Hepatocyte (in vitro differentiated cells): ENCODE measurements around the gene CT45A2. TPM values are rescaled to one million over a fixed set of nuclear protein-coding genes. Genes with fewer than 3 reads are reported as not detected.
"Not testable (repeated sequence)": the region's sequence is repeated elsewhere in the genome, so short reads cannot be mapped to it uniquely, and the experiment has no call there.

Experiments
- DNase-seq: peaks from one replicate; pipeline ENCODE4 v3.0.0-alpha.2; 2016; ENCODE audit warnings: low spot score
- H2AFZ ChIP-seq: fragments of 200-600 bp; sonication (generic); 2 replicates; pipeline ENCODE4 v1.6.0; 2016; ENCODE audit warnings: antibody characterized with exemption, mild to moderate bottlenecking
- H3K27ac ChIP-seq: fragments of 200-600 bp; sonication (generic); 2 replicates; pipeline ENCODE4 v1.5.1; 2016; ENCODE audit warnings: mild to moderate bottlenecking
- H3K27me3 ChIP-seq: fragments of 200-600 bp; sonication (generic); 2 replicates; pipeline ENCODE4 v1.6.1; 2016
- H3K36me3 ChIP-seq: fragments of 200-600 bp; sonication (generic); replicated peaks from 2 replicates; pipeline ENCODE4 v1.5.1; 2016; ENCODE audit warnings: low read depth; ENCODE audit not compliant: insufficient read depth
- H3K4me1 ChIP-seq: fragments of 200-600 bp; sonication (generic); 2 replicates; pipeline ENCODE4 v1.5.1; 2016; ENCODE audit warnings: mild to moderate bottlenecking, moderate library complexity; ENCODE audit not compliant: insufficient read depth
- H3K4me2 ChIP-seq: fragments of 200-600 bp; sonication (generic); 2 replicates; pipeline ENCODE4 v1.6.0; 2016
- H3K4me3 ChIP-seq: fragments of 200-600 bp; sonication (generic); 2 replicates; pipeline ENCODE4 v1.5.1; 2016; ENCODE audit warnings: mild to moderate bottlenecking
- H3K79me2 ChIP-seq: fragments of 200-600 bp; sonication (generic); 2 replicates; pipeline ENCODE4 v1.6.0; 2017; ENCODE audit warnings: mild to moderate bottlenecking
- H3K9me2 ChIP-seq: fragments of 200-600 bp; sonication (generic); replicated peaks from 2 replicates; pipeline ENCODE4 v1.6.0; 2017; ENCODE audit warnings: mild to moderate bottlenecking; ENCODE audit not compliant: insufficient read depth
- H3K9me3 ChIP-seq: fragments of 200-600 bp; sonication (generic); 2 replicates; pipeline ENCODE4 v1.5.1; 2016; ENCODE audit warnings: low read depth, mild to moderate bottlenecking
- H4K20me1 ChIP-seq: fragments of 200-600 bp; sonication (generic); 2 replicates; pipeline ENCODE4 v1.6.0; 2016; ENCODE audit warnings: mild to moderate bottlenecking; ENCODE audit not compliant: insufficient read depth, poor library complexity, severe bottlenecking
- WGBS: methylation state at CpG from one replicate; pipeline ENCODE4 v1.1.6; 2016; ENCODE audit warnings: low lambda C conversion rate; ENCODE audit errors: missing lambda C conversion rate; 5-methylcytosine and 5-hydroxymethylcytosine counted together
- polyA plus RNA-seq: library from polyadenylated mRNA; unstranded; fragments of >200 nt; fragmentation: Nextera tagmentation; extraction: Ambion mirVana; gene quantifications from 2 replicates; pipeline ENCODE4 v1.2.1, GENCODE V29; 2016
- total RNA-seq: library from RNA; depleted of rRNA; stranded (reverse); fragments of >200 nt; gene quantifications from 2 replicates; pipeline ENCODE4 v1.2.3, GENCODE V29; 2014

The CT45A2 gene, protein sequence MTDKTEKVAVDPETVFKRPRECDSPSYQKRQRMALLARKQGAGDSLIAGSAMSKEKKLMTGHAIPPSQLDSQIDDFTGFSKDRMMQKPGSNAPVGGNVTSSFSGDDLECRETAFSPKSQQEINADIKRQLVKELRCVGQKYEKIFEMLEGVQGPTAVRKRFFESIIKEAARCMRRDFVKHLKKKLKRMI
- total RNA-seq, result not detected in 2 replicates
- polyA plus RNA-seq, result not detected in 2 replicates

DNA sequence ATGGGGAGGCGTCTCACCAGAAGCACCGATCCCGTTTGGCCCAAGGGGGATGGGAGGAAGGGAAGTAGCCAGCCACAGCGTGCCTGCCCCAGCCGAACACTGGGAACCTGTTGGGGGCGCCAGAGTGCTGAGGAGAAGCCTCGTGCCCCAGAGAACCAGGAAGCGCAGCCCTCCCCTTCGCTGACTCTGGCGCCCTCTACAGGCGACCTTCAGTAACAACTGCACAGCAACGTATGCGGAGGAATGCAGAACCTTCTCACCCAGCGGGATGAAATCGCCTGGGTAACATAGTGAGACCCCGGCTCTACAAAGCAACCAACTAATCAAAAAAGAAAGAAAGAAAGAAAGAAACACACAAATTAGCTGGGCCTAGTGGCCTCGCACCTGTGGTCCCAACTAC, at the start of gene CT45A2:
TSS of gene CT45A2 (minus strand) at position 101 of the 400 bp plus-strand sequence. CDS start 3,747 bp downstream, outside the sequence.
- not testable (repeated sequence) for H3K4me3 ChIP-seq, H2AFZ ChIP-seq, H3K27me3 ChIP-seq, H3K9me2 ChIP-seq, H3K9me3 ChIP-seq, DNase-seq, H3K4me2 ChIP-seq, H3K27ac ChIP-seq, H3K79me2 ChIP-seq, H3K4me1 ChIP-seq, H4K20me1 ChIP-seq, H3K36me3 ChIP-seq
- no CpG with 5 or more reads among the region's 17 CpGs for WGBS

DNA sequence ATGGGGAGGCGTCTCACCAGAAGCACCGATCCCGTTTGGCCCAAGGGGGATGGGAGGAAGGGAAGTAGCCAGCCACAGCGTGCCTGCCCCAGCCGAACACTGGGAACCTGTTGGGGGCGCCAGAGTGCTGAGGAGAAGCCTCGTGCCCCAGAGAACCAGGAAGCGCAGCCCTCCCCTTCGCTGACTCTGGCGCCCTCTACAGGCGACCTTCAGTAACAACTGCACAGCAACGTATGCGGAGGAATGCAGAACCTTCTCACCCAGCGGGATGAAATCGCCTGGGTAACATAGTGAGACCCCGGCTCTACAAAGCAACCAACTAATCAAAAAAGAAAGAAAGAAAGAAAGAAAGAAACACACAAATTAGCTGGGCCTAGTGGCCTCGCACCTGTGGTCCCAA, 34.6 kb upstream of the CT45A2 start, which contains the start of gene CT45A8:
TSS of gene CT45A8 (minus strand) at position 101 of the 400 bp plus-strand sequence. CDS start 3,755 bp downstream, outside the sequence.
- H3K27me3 ChIP-seq, H3K36me3 ChIP-seq, H3K79me2 ChIP-seq, DNase-seq, H3K4me1 ChIP-seq, H2AFZ ChIP-seq, H4K20me1 ChIP-seq, H3K9me2 ChIP-seq, H3K9me3 ChIP-seq, H3K27ac ChIP-seq, H3K4me2 ChIP-seq, H3K4me3 ChIP-seq: not testable (repeated sequence)
- WGBS, result no CpG with 5 or more reads among the region's 17 CpGs

DNA sequence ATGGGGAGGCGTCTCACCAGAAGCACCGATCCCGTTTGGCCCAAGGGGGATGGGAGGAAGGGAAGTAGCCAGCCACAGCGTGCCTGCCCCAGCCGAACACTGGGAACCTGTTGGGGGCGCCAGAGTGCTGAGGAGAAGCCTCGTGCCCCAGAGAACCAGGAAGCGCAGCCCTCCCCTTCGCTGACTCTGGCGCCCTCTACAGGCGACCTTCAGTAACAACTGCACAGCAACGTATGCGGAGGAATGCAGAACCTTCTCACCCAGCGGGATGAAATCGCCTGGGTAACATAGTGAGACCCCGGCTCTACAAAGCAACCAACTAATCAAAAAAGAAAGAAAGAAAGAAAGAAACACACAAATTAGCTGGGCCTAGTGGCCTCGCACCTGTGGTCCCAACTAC, 17.4 kb upstream of the CT45A2 start, which contains the start of gene CT45A7:
TSS of gene CT45A7 (minus strand) at position 101 of the 400 bp plus-strand sequence. CDS start 3,747 bp downstream, outside the sequence.
- not testable (repeated sequence) for H3K79me2 ChIP-seq, H3K9me2 ChIP-seq, DNase-seq, H3K4me1 ChIP-seq, H2AFZ ChIP-seq, H3K4me2 ChIP-seq, H3K9me3 ChIP-seq, H3K27me3 ChIP-seq, H3K4me3 ChIP-seq, H3K27ac ChIP-seq, H3K36me3 ChIP-seq, H4K20me1 ChIP-seq
- no CpG with 5 or more reads among the region's 17 CpGs for WGBS

DNA sequence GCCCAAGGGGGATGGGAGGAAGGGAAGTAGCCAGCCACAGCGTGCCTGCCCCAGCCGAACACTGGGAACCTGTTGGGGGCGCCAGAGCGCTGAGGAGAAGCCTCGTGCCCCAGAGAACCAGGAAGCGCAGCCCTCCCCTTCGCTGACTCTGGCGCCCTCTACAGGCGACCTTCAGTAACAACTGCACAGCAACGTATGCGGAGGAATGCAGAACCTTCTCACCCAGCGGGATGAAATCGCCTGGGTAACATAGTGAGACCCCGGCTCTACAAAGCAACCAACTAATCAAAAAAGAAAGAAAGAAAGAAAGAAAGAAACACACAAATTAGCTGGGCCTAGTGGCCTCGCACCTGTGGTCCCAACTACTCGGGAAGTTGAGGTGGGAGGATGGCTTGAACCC, 17.1 kb downstream of the CT45A2 start, which contains the start of gene CT45A6:
TSS of gene CT45A6 (minus strand) at position 101 of the 400 bp plus-strand sequence. CDS start 3,794 bp downstream, outside the sequence.
- H3K27me3 ChIP-seq, DNase-seq, H4K20me1 ChIP-seq, H3K4me3 ChIP-seq, H3K4me1 ChIP-seq, H3K9me3 ChIP-seq, H3K4me2 ChIP-seq, H3K27ac ChIP-seq, H2AFZ ChIP-seq, H3K36me3 ChIP-seq, H3K79me2 ChIP-seq, H3K9me2 ChIP-seq: not testable (repeated sequence)
- no CpG with 5 or more reads among the region's 16 CpGs for WGBS

DNA sequence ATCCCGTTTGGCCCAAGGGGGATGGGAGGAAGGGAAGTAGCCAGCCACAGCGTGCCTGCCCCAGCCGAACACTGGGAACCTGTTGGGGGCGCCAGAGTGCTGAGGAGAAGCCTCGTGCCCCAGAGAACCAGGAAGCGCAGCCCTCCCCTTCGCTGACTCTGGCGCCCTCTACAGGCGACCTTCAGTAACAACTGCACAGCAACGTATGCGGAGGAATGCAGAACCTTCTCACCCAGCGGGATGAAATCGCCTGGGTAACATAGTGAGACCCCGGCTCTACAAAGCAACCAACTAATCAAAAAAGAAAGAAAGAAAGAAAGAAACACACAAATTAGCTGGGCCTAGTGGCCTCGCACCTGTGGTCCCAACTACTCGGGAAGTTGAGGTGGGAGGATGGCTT, 34.4 kb downstream of the CT45A2 start, which contains the start of gene CT45A5:
TSS of gene CT45A5 (minus strand) at position 101 of the 400 bp plus-strand sequence. CDS start 3,774 bp downstream, outside the sequence.
- not testable (repeated sequence) for H3K9me3 ChIP-seq, DNase-seq
- no CpG with 5 or more reads among the region's 16 CpGs for WGBS

DNA sequence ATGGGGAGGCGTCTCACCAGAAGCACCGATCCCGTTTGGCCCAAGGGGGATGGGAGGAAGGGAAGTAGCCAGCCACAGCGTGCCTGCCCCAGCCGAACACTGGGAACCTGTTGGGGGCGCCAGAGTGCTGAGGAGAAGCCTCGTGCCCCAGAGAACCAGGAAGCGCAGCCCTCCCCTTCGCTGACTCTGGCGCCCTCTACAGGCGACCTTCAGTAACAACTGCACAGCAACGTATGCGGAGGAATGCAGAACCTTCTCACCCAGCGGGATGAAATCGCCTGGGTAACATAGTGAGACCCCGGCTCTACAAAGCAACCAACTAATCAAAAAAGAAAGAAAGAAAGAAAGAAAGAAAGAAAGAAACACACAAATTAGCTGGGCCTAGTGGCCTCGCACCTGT, 51.7 kb downstream of the CT45A2 start, which contains the start of gene CT45A3:
TSS of gene CT45A3 (minus strand) at position 101 of the 400 bp plus-strand sequence. CDS start 3,747 bp downstream, outside the sequence.
- H2AFZ ChIP-seq, H3K9me2 ChIP-seq, H3K4me3 ChIP-seq, H3K4me2 ChIP-seq, H3K4me1 ChIP-seq, H3K36me3 ChIP-seq, DNase-seq, H3K27ac ChIP-seq, H4K20me1 ChIP-seq, H3K27me3 ChIP-seq, H3K9me3 ChIP-seq, H3K79me2 ChIP-seq: not testable (repeated sequence)
- WGBS, result no CpG with 5 or more reads among the region's 17 CpGs

More for the DNA sequence above, 34.4 kb downstream of the CT45A2 start, which contains the start of gene CT45A5:
- H3K9me2 ChIP-seq, H3K27me3 ChIP-seq, H3K27ac ChIP-seq, H3K79me2 ChIP-seq, H3K36me3 ChIP-seq, H4K20me1 ChIP-seq, H3K4me1 ChIP-seq, H2AFZ ChIP-seq, H3K4me3 ChIP-seq, H3K4me2 ChIP-seq: not testable (repeated sequence)

Other genes with a start within 250 kb of the CT45A2 start
- not detected in 2 replicates for gene CT45A1, start 106.4 kb downstream of the CT45A2 start, total RNA-seq
- not detected in 2 replicates for gene CT45A1, start 106.4 kb downstream of the CT45A2 start, polyA plus RNA-seq
- not detected in 2 replicates for gene CT45A3, start 51.8 kb downstream of the CT45A2 start, total RNA-seq
- gene CT45A3, start 51.8 kb downstream of the CT45A2 start, polyA plus RNA-seq, result not detected in 2 replicates
- gene CT45A5, start 34.5 kb downstream of the CT45A2 start, total RNA-seq, result not detected in 2 replicates
- gene CT45A5, start 34.5 kb downstream of the CT45A2 start, polyA plus RNA-seq, result not detected in 2 replicates
- gene CT45A6, start 17.2 kb downstream of the CT45A2 start, total RNA-seq, result not detected in 2 replicates
- gene CT45A6, start 17.2 kb downstream of the CT45A2 start, polyA plus RNA-seq, result not detected in 2 replicates
- not detected in 2 replicates for gene CT45A7, start 17.3 kb upstream of the CT45A2 start, total RNA-seq
- not detected in 2 replicates for gene CT45A7, start 17.3 kb upstream of the CT45A2 start, polyA plus RNA-seq
- gene CT45A8, start 34.5 kb upstream of the CT45A2 start, total RNA-seq, result not detected in 2 replicates
- gene CT45A8, start 34.5 kb upstream of the CT45A2 start, polyA plus RNA-seq, result not detected in 2 replicates
- not detected in 2 replicates for gene CT45A9, start 51.8 kb upstream of the CT45A2 start, total RNA-seq
- gene CT45A9, start 51.8 kb upstream of the CT45A2 start, polyA plus RNA-seq, result not detected in 2 replicates
- gene CT45A10, start 73.4 kb upstream of the CT45A2 start, total RNA-seq, result not detected in 2 replicates
- not detected in 2 replicates for gene CT45A10, start 73.4 kb upstream of the CT45A2 start, polyA plus RNA-seq
- not detected in 2 replicates for gene SAGE1, start 73.7 kb upstream of the CT45A2 start, total RNA-seq
- not detected in 2 replicates for gene SAGE1, start 73.7 kb upstream of the CT45A2 start, polyA plus RNA-seq
- 20.7 and 25.1 TPM in 2 replicates for gene MMGT1, start 154.0 kb upstream of the CT45A2 start, total RNA-seq
- 10.2 and 11.9 TPM in 2 replicates for gene MMGT1, start 154.0 kb upstream of the CT45A2 start, polyA plus RNA-seq
- 12.8 and 21.6 TPM in 2 replicates for gene SLC9A6, start 165.4 kb upstream of the CT45A2 start, total RNA-seq
- 9.6 and 11.2 TPM in 2 replicates for gene SLC9A6, start 165.4 kb upstream of the CT45A2 start, polyA plus RNA-seq